Measurements from ENCODE around the gene GRIA1.

GRIA1 gene

GRCh38 chr5:153824909-153825308 is 334.4 kb downstream of the GRIA1 start:
- no peak overlapping the region for H3K14ac ChIP-seq (ENCODE audit: low read length)
- H2BK12ac ChIP-seq (ENCODE audit: low read length), result no peak overlapping the region
- no peak overlapping the region for H4K8ac ChIP-seq (ENCODE audit: low read depth, low read length)
- H3K4me2 ChIP-seq (ENCODE audit: low read length), result no peak overlapping the region
- no peak overlapping the region for H3K4me3 ChIP-seq (ENCODE audit: low read depth, low read length)
- H3K27me3 ChIP-seq (ENCODE audit: insufficient read depth, low read length), result no peaks in the 10 kb centered on the region
- no peak overlapping the region for H2AFZ ChIP-seq (ENCODE audit: insufficient read depth, low read length, poor library complexity)
- H3K18ac ChIP-seq (ENCODE audit: low read length), result no peak overlapping the region
- no peak for DNase-seq
- peaks cover 1% of the 10 kb centered on the region for H3K9me3 ChIP-seq (ENCODE audit: insufficient read depth, low read depth, low read length)
- H3K4me1 ChIP-seq (ENCODE audit: control insufficient read depth in 1 of 2, insufficient read depth in 2 of 2, low read length in 2 of 2), result no peaks in the 10 kb centered on the region
- H3K27ac ChIP-seq (ENCODE audit: low read depth, low read length), result no peak overlapping the region
- H4K91ac ChIP-seq (ENCODE audit: low read depth, low read length), result no peak overlapping the region
- H2BK5ac ChIP-seq (ENCODE audit: low read depth, low read length, poor library complexity), result no peak overlapping the region
- H4K12ac ChIP-seq (ENCODE audit: low read depth, low read length), result no peak overlapping the region
- no peaks in the 10 kb centered on the region for H3K36me3 ChIP-seq (ENCODE audit: control insufficient read depth in 1 of 2, insufficient read depth in 2 of 2, low read length in 2 of 2)
- H3K9ac ChIP-seq (ENCODE audit: low read length), result no peak overlapping the region
- WGBS (ENCODE audit: extremely low coverage, insufficient coverage, insufficient read length), result no CpG with 5 or more reads among the region's 6 CpGs
- H3K79me1 ChIP-seq (ENCODE audit: low read length), result no peaks in the 10 kb centered on the region
- no peaks in the 10 kb centered on the region for H3K79me2 ChIP-seq (ENCODE audit: control insufficient read depth, insufficient read depth, low read length, poor library complexity)
- H2BK120ac ChIP-seq (ENCODE audit: insufficient read depth, low read length, poor library complexity), result no peak overlapping the region
- H3K23ac ChIP-seq (ENCODE audit: low read length), result no peak overlapping the region
- H2AK5ac ChIP-seq (ENCODE audit: low read length), result no peak overlapping the region
- H3K4ac ChIP-seq (ENCODE audit: low read depth, low read length), result no peak overlapping the region

- WGBS (ENCODE audit: extremely low coverage, insufficient coverage, insufficient read length), result no CpG with 5 or more reads among the region's 4 CpGs
These were observed 336.9 kb downstream of the GRIA1 start for GRCh38 chr5:153827397-153827796.

GRCh38 chr5:153829510-153830065 is 339.1 kb downstream of the GRIA1 start:
- H3K14ac ChIP-seq (ENCODE audit: low read length), result no peak overlapping the region
- no peaks in the 10 kb centered on the region for H3K79me1 ChIP-seq (ENCODE audit: low read length)
- no peak overlapping the region for H3K4me3 ChIP-seq (ENCODE audit: low read depth, low read length)
- no peak overlapping the region for H3K18ac ChIP-seq (ENCODE audit: low read length)
- H3K79me2 ChIP-seq (ENCODE audit: control insufficient read depth, insufficient read depth, low read length, poor library complexity), result no peaks in the 10 kb centered on the region
- H2BK120ac ChIP-seq (ENCODE audit: insufficient read depth, low read length, poor library complexity), result no peak overlapping the region
- no peaks in the 10 kb centered on the region for H3K36me3 ChIP-seq (ENCODE audit: control insufficient read depth in 1 of 2, insufficient read depth in 2 of 2, low read length in 2 of 2)
- H4K8ac ChIP-seq (ENCODE audit: low read depth, low read length), result no peak overlapping the region
- no peak overlapping the region for H4K91ac ChIP-seq (ENCODE audit: low read depth, low read length)
- H3K4me1 ChIP-seq (ENCODE audit: control insufficient read depth in 1 of 2, insufficient read depth in 2 of 2, low read length in 2 of 2), result no peaks in the 10 kb centered on the region
- H3K4ac ChIP-seq (ENCODE audit: low read depth, low read length), result no peak overlapping the region
- no peak overlapping the region for H4K12ac ChIP-seq (ENCODE audit: low read depth, low read length)
- H3K27me3 ChIP-seq (ENCODE audit: insufficient read depth, low read length), result no peaks in the 10 kb centered on the region
- H3K9me3 ChIP-seq (ENCODE audit: insufficient read depth, low read depth, low read length), result peaks cover 1% of the 10 kb centered on the region
- H2BK5ac ChIP-seq (ENCODE audit: low read depth, low read length, poor library complexity), result no peak overlapping the region
- H3K4me2 ChIP-seq (ENCODE audit: low read length), result no peak overlapping the region
- WGBS (ENCODE audit: extremely low coverage, insufficient coverage, insufficient read length), result no CpG with 5 or more reads among the region's 8 CpGs
- no peak overlapping the region for H3K9ac ChIP-seq (ENCODE audit: low read length)
- H2AFZ ChIP-seq (ENCODE audit: insufficient read depth, low read length, poor library complexity), result no peak overlapping the region
- H3K27ac ChIP-seq (ENCODE audit: low read depth, low read length), result no peak overlapping the region
- H3K23ac ChIP-seq (ENCODE audit: low read length), result no peak overlapping the region
- no peak for DNase-seq
- H2BK12ac ChIP-seq (ENCODE audit: low read length), result no peak overlapping the region
- no peak overlapping the region for H2AK5ac ChIP-seq (ENCODE audit: low read length)

More at GRCh38 chr5:153827397-153827796, 336.9 kb downstream of the GRIA1 start:
- Histone ChIP-seq H2BK12ac (ENCODE audit: low read length) (no peak overlapping the region), H3K27me3 (ENCODE audit: insufficient read depth, low read length) (no peaks in the 10 kb centered on the region), H3K79me2 (ENCODE audit: control insufficient read depth, insufficient read depth, low read length, poor library complexity) (no peaks in the 10 kb centered on the region), H2AK5ac (ENCODE audit: low read length) (no peak overlapping the region), H3K14ac (ENCODE audit: low read length) (no peak overlapping the region), H4K91ac (ENCODE audit: low read depth, low read length) (no peak overlapping the region), H3K36me3 (ENCODE audit: control insufficient read depth in 1 of 2, insufficient read depth in 2 of 2, low read length in 2 of 2) (no peaks in the 10 kb centered on the region), H3K23ac (ENCODE audit: low read length) (no peak overlapping the region), H2BK120ac (ENCODE audit: insufficient read depth, low read length, poor library complexity) (no peak overlapping the region), H3K79me1 (ENCODE audit: low read length) (no peaks in the 10 kb centered on the region), H2BK5ac (ENCODE audit: low read depth, low read length, poor library complexity) (no peak overlapping the region), H2AFZ (ENCODE audit: insufficient read depth, low read length, poor library complexity) (no peak overlapping the region), H3K4me3 (ENCODE audit: low read depth, low read length) (no peak overlapping the region), H4K8ac (ENCODE audit: low read depth, low read length) (no peak overlapping the region), H3K4ac (ENCODE audit: low read depth, low read length) (no peak overlapping the region), H4K12ac (ENCODE audit: low read depth, low read length) (no peak overlapping the region), H3K4me2 (ENCODE audit: low read length) (no peak overlapping the region), H3K27ac (ENCODE audit: low read depth, low read length) (no peak overlapping the region), H3K18ac (ENCODE audit: low read length) (no peak overlapping the region), H3K4me1 (ENCODE audit: control insufficient read depth in 1 of 2, insufficient read depth in 2 of 2, low read length in 2 of 2) (no peaks in the 10 kb centered on the region), H3K9ac (ENCODE audit: low read length) (no peak overlapping the region), H3K9me3 (ENCODE audit: insufficient read depth, low read depth, low read length) (peaks cover 1% of the 10 kb centered on the region)
- no peak for DNase-seq

DNA sequence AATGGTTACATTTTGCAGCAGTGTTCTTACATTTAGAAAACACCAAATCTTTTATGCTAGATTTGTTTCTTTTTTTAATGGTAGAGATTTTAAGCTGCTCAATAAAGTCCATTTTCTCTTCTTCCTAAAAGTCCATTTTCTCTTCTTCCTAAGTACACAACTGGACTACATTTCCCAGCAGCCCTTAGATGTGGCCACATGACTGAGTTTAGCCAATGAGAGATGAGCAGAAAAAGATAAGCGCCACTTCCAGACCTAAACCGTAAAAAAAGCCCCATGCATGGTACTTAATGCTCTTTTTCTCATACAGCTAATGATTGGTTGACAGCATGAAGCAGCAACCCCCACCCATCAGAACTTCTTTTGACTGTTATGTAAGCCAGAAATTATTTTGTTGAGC is 341.5 kb downstream of the GRIA1 start:
- no peak overlapping the region for H2BK120ac ChIP-seq (ENCODE audit: insufficient read depth, low read length, poor library complexity)
- no peak overlapping the region for H3K27ac ChIP-seq (ENCODE audit: low read depth, low read length)
- H3K4me1 ChIP-seq (ENCODE audit: control insufficient read depth in 1 of 2, insufficient read depth in 2 of 2, low read length in 2 of 2), result no peaks in the 10 kb centered on the region
- peak; percentile 24 to 61 for DNase-seq
- H3K79me1 ChIP-seq (ENCODE audit: low read length), result no peaks in the 10 kb centered on the region
- H4K8ac ChIP-seq (ENCODE audit: low read depth, low read length), result no peak overlapping the region
- no peak overlapping the region for H2BK5ac ChIP-seq (ENCODE audit: low read depth, low read length, poor library complexity)
- no CpG with 5 or more reads among the region's 2 CpGs for WGBS (ENCODE audit: extremely low coverage, insufficient coverage, insufficient read length)
- H4K12ac ChIP-seq (ENCODE audit: low read depth, low read length), result no peak overlapping the region
- H2AK5ac ChIP-seq (ENCODE audit: low read length), result no peak overlapping the region
- H3K9ac ChIP-seq (ENCODE audit: low read length), result no peak overlapping the region
- no peak overlapping the region for H4K91ac ChIP-seq (ENCODE audit: low read depth, low read length)
- H2BK12ac ChIP-seq (ENCODE audit: low read length), result no peak overlapping the region
- H3K9me3 ChIP-seq (ENCODE audit: insufficient read depth, low read depth, low read length), result peaks cover 1% of the 10 kb centered on the region
- no peaks in the 10 kb centered on the region for H3K36me3 ChIP-seq (ENCODE audit: control insufficient read depth in 1 of 2, insufficient read depth in 2 of 2, low read length in 2 of 2)
- no peak overlapping the region for H3K14ac ChIP-seq (ENCODE audit: low read length)
- no peaks in the 10 kb centered on the region for H3K79me2 ChIP-seq (ENCODE audit: control insufficient read depth, insufficient read depth, low read length, poor library complexity)
- no peak overlapping the region for H3K18ac ChIP-seq (ENCODE audit: low read length)
- no peak overlapping the region for H2AFZ ChIP-seq (ENCODE audit: insufficient read depth, low read length, poor library complexity)
- H3K4me3 ChIP-seq (ENCODE audit: low read depth, low read length), result no peak overlapping the region
- no peak overlapping the region for H3K4ac ChIP-seq (ENCODE audit: low read depth, low read length)
- H3K4me2 ChIP-seq (ENCODE audit: low read length), result no peak overlapping the region
- H3K23ac ChIP-seq (ENCODE audit: low read length), result no peak overlapping the region
- no peaks in the 10 kb centered on the region for H3K27me3 ChIP-seq (ENCODE audit: insufficient read depth, low read length)
